GM12878 (cell line): ENCODE data around the gene TM4SF4. TPM values are rescaled to one million over a fixed set of nuclear protein-coding genes. Genes with fewer than 3 reads are reported as not detected.

Source experiments
- ATAC-seq: fragments of 200-7000 bp; cut with Tn5 transposase; 3 replicates; pipeline ENCODE4 v1.9.1; 2020; ENCODE audit warnings: mild to moderate bottlenecking, moderate library complexity
- BruUV-seq: library from RNA; stranded (reverse); fragments of 400-500 nt; replicated peaks from 2 replicates; lab custom pipeline; 2021; lab: Mats Ljungman, UMichigan
- CTCF ChIA-PET: fragments of 300-600 bp; sonication (Branson Sonifier 250); formaldehyde crosslinking; extraction: SDS; loops from one replicate; lab custom pipeline; 2021; ENCODE audit warnings: inconsistent platforms; lab: Yijun Ruan, JAX
- POLR2A ChIA-PET: fragments of 350-600 bp; formaldehyde crosslinking; extraction: SDS; loops from one replicate; lab custom pipeline; 2021; ENCODE audit warnings: inconsistent platforms; lab: Charles Lee
- RAD21 ChIA-PET: fragments of 300-600 bp; sonication (Branson Sonifier 250); formaldehyde crosslinking; loops from one replicate; lab custom pipeline; 2023; ENCODE audit warnings: antibody characterized with exemption; ENCODE audit not compliant: unreplicated experiment; lab: Charles Lee
- SMC1A ChIA-PET: fragments of 300-600 bp; sonication (Branson Sonifier 250); formaldehyde crosslinking; loops from one replicate; lab custom pipeline; 2023; ENCODE audit not compliant: unreplicated experiment, uncharacterized antibody; lab: Charles Lee
- DNase-seq: peaks from one replicate; pipeline ENCODE4 v3.0.0-alpha.2; 2011; ENCODE audit warnings: low read depth, low spot score
- FAIRE-seq: peaks from 3 replicates; lab custom pipeline; 2011; peaks lifted over from hg19 to GRCh38; lab: Jason Lieb, UNC
- H2AFZ ChIP-seq: 2 replicates; pipeline ENCODE4 v1.6.0; 2011; ENCODE audit warnings: low read depth, low read length, control low read depth; ENCODE audit not compliant: control insufficient read depth
- H3K27ac ChIP-seq: 2 replicates; pipeline ENCODE4 v1.5.1; 2011; ENCODE audit warnings: control low read depth; ENCODE audit not compliant: control insufficient read depth, insufficient read depth
- H3K27me3 ChIP-seq, 2 experiments: replicated peaks in 1 of 2; 2 replicates each; pipeline versions ENCODE4 v1.6.0 to v1.6.1; 2011; ENCODE audit warnings: low read length in 1 of 2; ENCODE audit not compliant: control insufficient read depth in 2 of 2, insufficient read depth in 2 of 2
- H3K36me3 ChIP-seq, 2 experiments: 2 replicates each; pipeline ENCODE4 v1.5.1; 2011; ENCODE audit warnings: low read length in 1 of 2; ENCODE audit not compliant: control insufficient read depth in 2 of 2, insufficient read depth in 2 of 2
- H3K4me1 ChIP-seq: 2 replicates; pipeline ENCODE4 v1.6.1; 2011; ENCODE audit warnings: mild to moderate bottlenecking, low read length, moderate library complexity, mixed read lengths; ENCODE audit not compliant: control insufficient read depth, insufficient read depth
- H3K4me2 ChIP-seq: 2 replicates; pipeline ENCODE4 v1.6.0; 2011; ENCODE audit warnings: control low read depth; ENCODE audit not compliant: control insufficient read depth, insufficient read depth
- H3K4me3 ChIP-seq: fragments of 200-600 bp; sonication (generic); 2 replicates; pipeline ENCODE4 v1.5.1; 2016
- H3K79me2 ChIP-seq: 2 replicates; pipeline ENCODE4 v1.6.0; 2011; ENCODE audit warnings: low read length; ENCODE audit not compliant: control insufficient read depth, insufficient read depth
- H3K9ac ChIP-seq: 2 replicates; pipeline ENCODE4 v1.8.0; 2011; ENCODE audit warnings: low read length, control low read depth, mixed read lengths; ENCODE audit not compliant: control insufficient read depth, insufficient read depth
- H3K9me3 ChIP-seq: replicated peaks from 3 replicates; pipeline ENCODE4 v1.5.1; 2011; ENCODE audit warnings: mild to moderate bottlenecking, low read length; ENCODE audit not compliant: control insufficient read depth, insufficient read depth
- H4K20me1 ChIP-seq: 2 replicates; pipeline ENCODE4 v1.6.0; 2011; ENCODE audit not compliant: control insufficient read depth, insufficient read depth
- BACH1 ChIP-seq: fragments of 450-650 bp; IDR thresholded peaks from 2 replicates; pipeline ENCODE4 v1.6.1; 2017; ENCODE audit warnings: mild to moderate bottlenecking, borderline replicate concordance
- BRCA1 ChIP-seq: IDR thresholded peaks from 2 replicates; pipeline ENCODE4 v1.6.1; 2011; ENCODE audit warnings: low read depth, low read length, improper control_type of control experiment
- CEBPZ ChIP-seq: fragments of 150-350 bp; IDR thresholded peaks from 2 replicates; pipeline ENCODE4 v1.6.1; 2016; ENCODE audit warnings: low read depth, low read length
- EGR1 ChIP-seq, 2 experiments: IDR thresholded peaks; 1 replicate in 1 of 2; 2 replicates in 1 of 2; pipeline ENCODE4 v1.6.1; 2011 to 2012; ENCODE audit warnings: low read depth in 2 of 2, low read length in 2 of 2, borderline replicate concordance in 1 of 2, mild to moderate bottlenecking in 1 of 2, moderate library complexity in 1 of 2
- EP300 ChIP-seq, 2 experiments: fragments of 150-350 bp in 1 of 2; IDR thresholded peaks; 2 replicates each; pipeline ENCODE4 v1.6.1; 2011 to 2012; ENCODE audit warnings: low read depth in 2 of 2, low read length in 2 of 2, borderline replicate concordance in 1 of 2, improper control_type of control experiment in 1 of 2, inconsistent platforms in 1 of 2; ENCODE audit not compliant: control insufficient read depth in 1 of 2
- ETV6 ChIP-seq, 2 experiments: fragments of 450-650 bp in 1 of 2; IDR thresholded peaks in 1 of 2; conservative IDR thresholded peaks in 1 of 2; 2 replicates each; pipeline ENCODE4 v1.6.1; 2014; ENCODE audit warnings: antibody characterized with exemption in 1 of 2, borderline replicate concordance in 1 of 2, low read depth in 1 of 2, mild to moderate bottlenecking in 1 of 2, moderate library complexity in 1 of 2
- FOXK2 ChIP-seq: fragments of 450-650 bp; IDR thresholded peaks from 2 replicates; pipeline ENCODE4 v1.6.1; 2017; ENCODE audit warnings: mild to moderate bottlenecking, moderate library complexity
- HCFC1 ChIP-seq: fragments of 150-350 bp; IDR thresholded peaks from 2 replicates; pipeline ENCODE4 v1.6.1; 2014; ENCODE audit warnings: low read length
- MAX ChIP-seq: IDR thresholded peaks from 2 replicates; pipeline ENCODE4 v1.6.1; 2012; ENCODE audit warnings: low read depth, low read length, improper control_type of control experiment
- MTA3 ChIP-seq: IDR thresholded peaks from 2 replicates; pipeline ENCODE4 v1.6.1; 2012; ENCODE audit warnings: low read length, inconsistent platforms, borderline replicate concordance
- NFIC ChIP-seq: IDR thresholded peaks from 2 replicates; pipeline ENCODE4 v1.6.1; 2012; ENCODE audit warnings: low read depth, mild to moderate bottlenecking, inconsistent platforms, low read length, moderate library complexity
- NFYB ChIP-seq: IDR thresholded peaks from 2 replicates; pipeline ENCODE4 v1.6.1; 2011; ENCODE audit warnings: low read depth, mild to moderate bottlenecking, low read length, improper control_type of control experiment, moderate library complexity; ENCODE audit not compliant: insufficient read depth
- PBX3 ChIP-seq: IDR thresholded peaks from 2 replicates; pipeline ENCODE4 v1.6.1; 2011; ENCODE audit warnings: mild to moderate bottlenecking, low read depth, low read length, moderate library complexity; ENCODE audit not compliant: insufficient replicate concordance
- RAD21 ChIP-seq: IDR thresholded peaks from 2 replicates; pipeline ENCODE4 v1.6.1; 2011; ENCODE audit warnings: mild to moderate bottlenecking, low read depth, low read length, moderate library complexity; ENCODE audit not compliant: insufficient read depth
- RAD51 ChIP-seq: fragments of 450-650 bp; IDR thresholded peaks from 2 replicates; pipeline ENCODE4 v1.6.1; 2016; ENCODE audit warnings: moderate library complexity, mild to moderate bottlenecking, inconsistent platforms
- TARDBP ChIP-seq: IDR thresholded peaks from 2 replicates; pipeline ENCODE4 v1.6.1; 2016; ENCODE audit warnings: borderline replicate concordance
- USF1 ChIP-seq: IDR thresholded peaks from 2 replicates; pipeline ENCODE4 v1.6.1; 2011; ENCODE audit warnings: borderline replicate concordance, low read depth, mild to moderate bottlenecking, moderate library complexity, mixed read lengths, low read length; ENCODE audit not compliant: insufficient read depth; ENCODE audit errors: extremely low read length
- WGBS: methylation state at CpG from one replicate; pipeline ENCODE4 v1.1.6; 2016; ENCODE audit warnings: low lambda C conversion rate; ENCODE audit not compliant: insufficient replicate concordance, insufficient coverage; ENCODE audit errors: missing lambda C conversion rate; 5-methylcytosine and 5-hydroxymethylcytosine counted together
- in situ Hi-C: fragments of 300-500 bp; cut with MboI; formaldehyde crosslinking; loops from 9 replicates; pipeline ENCODE4 v1.14.3; 2018; ENCODE audit warnings: mixed read lengths
- intact Hi-C: fragments of 100-400 bp; cut with micrococcal nuclease; formaldehyde crosslinking; loops from one replicate; pipeline ENCODE4 v1.14.2; 2022; ENCODE audit not compliant: unreplicated experiment
- polyA plus RNA-seq, 11 experiments: library from polyadenylated mRNA; depleted of rRNA in 4 of 11; unstranded in 6 of 11; stranded (reverse) in 5 of 11; fragments of >200 nt; fragmentation: Nextera tagmentation in 4 of 11; fragmentation: Illumina TruSeq in 1 of 11; extraction: Ambion mirVana in 4 of 11; extraction: Trizol in 1 of 11; gene quantifications; 1 replicate in 1 of 11; 2 replicates in 10 of 11; pipeline versions ENCODE4 v1.2.1 to v1.2.3, GENCODE V29; 2011 to 2016; ENCODE audit warnings: inconsistent platforms in 2 of 11, missing spikeins in 2 of 11, low read depth in 1 of 11
- total RNA-seq, 4 experiments: library from RNA; depleted of rRNA in 3 of 4; stranded (reverse); fragments of >200 nt in 3 of 4; fragmentation: Illumina TruSeq in 1 of 4; extraction: Trizol in 1 of 4; gene quantifications; 2 replicates each; pipeline versions ENCODE4 v1.2.1 to v1.2.3, GENCODE V29; 2013 to 2021

The TM4SF4 gene
- total and polyA plus RNA-seq, 10 of the 15 experiments (the other 5 are each of a cell fraction or from before 2014, with no cell fraction given): 0.06 to 1.3 TPM; not detected in 8

- no peaks in the 10 kb centered on the region for H3K79me2 ChIP-seq
- H3K27me3 ChIP-seq: no peaks in the 10 kb centered on the region
- FAIRE-seq (peak; percentile 69), ATAC-seq (no peak), DNase-seq (no peak)
- in situ Hi-C loops (no loop called here), intact Hi-C loops (no loop called here)
- no peaks in the 10 kb centered on the region for H4K20me1 ChIP-seq
- H3K9ac ChIP-seq: no peak overlapping the region
- no peaks in the 10 kb centered on the region for H3K9me3 ChIP-seq
- no peak overlapping the region for H3K27ac ChIP-seq
- H2AFZ ChIP-seq: no peak overlapping the region
- CTCF ChIA-PET: interaction anchor here (1.9 to 6.9 kb wide), 5 partner anchors 24 to 236 kb away, joined by 5 to 150 read pairs (median 108); no protein-coding TSS in a partner anchor
- no peak overlapping the region for H3K4me3 ChIP-seq
- POLR2A ChIA-PET: no interaction called here
- BruUV-seq: no TSS peak
- H3K4me2 ChIP-seq: no peak overlapping the region
- peaks cover 12% of the 10 kb centered on the region for H3K4me1 ChIP-seq
- 52% methylated on average over 3 of the region's 3 CpGs for WGBS
- SMC1A ChIA-PET: interaction anchor here (0.8 to 6.9 kb wide), 8 partner anchors 21 to 183 kb away, joined by 3 to 90 read pairs (median 4); no protein-coding TSS in a partner anchor
- H3K36me3 ChIP-seq: no peaks in the 10 kb centered on the region; a peak in 1 of 4 replicates
- RAD21 ChIA-PET: interaction anchor here (0.7 to 5.6 kb wide), 8 partner anchors 33 to 218 kb away, joined by 3 to 77 read pairs (median 4); partner anchors contain the start of genes COMMD2 and WWTR1
- TF ChIP-seq USF1: no peak
- TF ChIP-seq MTA3: no peak
- no peak for TF ChIP-seq EP300 (IDR thresholded peaks at IDR 0.05; ENCODE audit: borderline replicate concordance in 1 of 2, control insufficient read depth in 1 of 2, low read depth in 2 of 2, low read length in 2 of 2)
- no peak for TF ChIP-seq NFIC
- no peak for TF ChIP-seq MAX
- no peak for TF ChIP-seq BACH1
- no peak for TF ChIP-seq TARDBP
- TF ChIP-seq HCFC1: no peak
- TF ChIP-seq NFYB: no peak
- TF ChIP-seq ETV6 (conservative IDR thresholded peaks at IDR 0.05 in 1 of 2, IDR thresholded peaks at IDR 0.05 in 1 of 2; ENCODE audit: borderline replicate concordance in 1 of 2, low read depth in 1 of 2): no peak
- no peak for TF ChIP-seq EGR1 (IDR thresholded peaks at IDR 0.05; ENCODE audit: borderline replicate concordance in 1 of 2, low read depth in 2 of 2, low read length in 2 of 2)
- no peak for TF ChIP-seq FOXK2
- no peak for TF ChIP-seq RAD21
- TF ChIP-seq CEBPZ: no peak
- no peak for TF ChIP-seq RAD51
- no peak for TF ChIP-seq BRCA1
- TF ChIP-seq PBX3: no peak
These were observed 60.3 kb downstream of the TM4SF4 start for GRCh38 chr3:149534671-149535332.
